ENCODE measurements around the gene TMEM42.
"Not testable (repeated sequence)": the region's sequence is repeated elsewhere in the genome, so short reads cannot be mapped to it uniquely, and the experiment has no call there.

The TMEM42 gene

GRCh38 chr3:44861412-44862225 lies at the start of gene TMEM42:
Gene TMEM42, plus strand, starts transcription at chr3:44861912. Its CDS starts 13 bp downstream, at chr3:44861925.
- no peaks in the 10 kb centered on the region for H3K27me3 Mint-ChIP-seq
- H3K4me1 Mint-ChIP-seq (ENCODE audit: low read depth): peaks cover 43% of the 10 kb centered on the region
- peak within 1 kb of the TSS; percentile 90 for H3K4me3 Mint-ChIP-seq
- peaks cover 3% of the 10 kb centered on the region for H3K36me3 Mint-ChIP-seq
- no peaks in the 10 kb centered on the region for H3K9me3 Mint-ChIP-seq (ENCODE audit: low read depth)
- peak within 1 kb of the TSS; percentile 91 for H3K27ac Mint-ChIP-seq

DNA sequence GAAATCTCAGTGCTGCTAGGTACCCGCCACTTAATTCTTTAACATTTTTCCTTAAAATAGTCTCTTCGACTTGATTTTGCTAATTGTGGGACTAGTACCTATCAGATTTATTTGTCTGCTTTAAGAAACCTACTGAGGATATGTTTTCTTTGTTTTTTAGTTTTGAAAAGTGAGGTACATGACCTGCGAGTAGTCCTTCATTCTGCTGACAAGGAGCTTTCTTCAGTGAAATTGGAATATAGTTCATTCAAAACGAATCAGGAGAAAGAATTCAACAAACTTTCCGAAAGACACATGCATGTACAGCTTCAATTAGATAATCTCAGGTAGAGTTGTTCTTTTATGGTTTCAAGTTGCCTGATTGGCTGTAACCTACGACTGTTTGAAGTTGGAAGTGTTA lies 47.0 kb upstream of the TMEM42 start:
- H3K4me1 Mint-ChIP-seq (ENCODE audit: low read depth): no peaks in the 10 kb centered on the region
- no peak overlapping the region for H3K4me3 Mint-ChIP-seq
- H3K27me3 Mint-ChIP-seq: no peaks in the 10 kb centered on the region
- peaks cover 4% of the 10 kb centered on the region for H3K9me3 Mint-ChIP-seq (ENCODE audit: low read depth)
- H3K36me3 Mint-ChIP-seq: peaks cover 8% of the 10 kb centered on the region
- H3K27ac Mint-ChIP-seq: no peak overlapping the region

- not testable (repeated sequence) for H3K36me3 Mint-ChIP-seq; H3K27ac Mint-ChIP-seq; H3K4me3 Mint-ChIP-seq; H3K4me1 Mint-ChIP-seq (ENCODE audit: low read depth); H3K9me3 Mint-ChIP-seq (ENCODE audit: low read depth); H3K27me3 Mint-ChIP-seq
Observed at GRCh38 chr3:44816334-44816733, 45.4 kb upstream of the TMEM42 start.

- not testable (repeated sequence) for H3K36me3 Mint-ChIP-seq; H3K27me3 Mint-ChIP-seq; H3K9me3 Mint-ChIP-seq (ENCODE audit: low read depth); H3K27ac Mint-ChIP-seq; H3K4me3 Mint-ChIP-seq; H3K4me1 Mint-ChIP-seq (ENCODE audit: low read depth)
Observed at GRCh38 chr3:44821206-44821605, 40.5 kb upstream of the TMEM42 start.

GRCh38 chr3:44825264-44825925 lies 36.3 kb upstream of the TMEM42 start:
- Mint-ChIP-seq H3K9me3 (ENCODE audit: low read depth) (no peaks in the 10 kb centered on the region), H3K4me3 (no peak overlapping the region), H3K27ac (no peak overlapping the region), H3K27me3 (no peaks in the 10 kb centered on the region), H3K36me3 (no peaks in the 10 kb centered on the region), H3K4me1 (ENCODE audit: low read depth) (no peaks in the 10 kb centered on the region)

DNA sequence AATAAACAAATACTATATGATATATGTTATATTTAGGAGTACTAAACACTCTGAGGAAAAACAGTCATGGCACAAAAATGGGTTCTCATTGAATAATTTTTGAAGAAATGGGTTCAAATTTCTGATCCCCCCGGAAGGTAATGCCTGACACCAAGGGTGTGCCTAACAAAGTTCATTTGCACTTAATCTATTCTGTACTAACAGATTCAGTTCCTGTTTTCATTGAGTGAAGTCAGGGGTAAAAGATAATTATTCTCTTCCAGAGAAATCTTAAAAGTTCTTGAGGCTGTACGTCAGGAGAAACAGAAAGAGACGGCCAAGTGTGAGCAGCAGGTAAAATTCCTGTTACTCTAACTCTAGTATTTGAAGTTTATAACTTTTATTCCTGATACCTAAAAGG lies 34.5 kb upstream of the TMEM42 start:
- no peaks in the 10 kb centered on the region for H3K27me3 Mint-ChIP-seq
- H3K27ac Mint-ChIP-seq: no peak overlapping the region
- no peaks in the 10 kb centered on the region for H3K36me3 Mint-ChIP-seq
- H3K9me3 Mint-ChIP-seq (ENCODE audit: low read depth): no peaks in the 10 kb centered on the region
- H3K4me1 Mint-ChIP-seq (ENCODE audit: low read depth): no peaks in the 10 kb centered on the region
- H3K4me3 Mint-ChIP-seq: no peak overlapping the region

DNA sequence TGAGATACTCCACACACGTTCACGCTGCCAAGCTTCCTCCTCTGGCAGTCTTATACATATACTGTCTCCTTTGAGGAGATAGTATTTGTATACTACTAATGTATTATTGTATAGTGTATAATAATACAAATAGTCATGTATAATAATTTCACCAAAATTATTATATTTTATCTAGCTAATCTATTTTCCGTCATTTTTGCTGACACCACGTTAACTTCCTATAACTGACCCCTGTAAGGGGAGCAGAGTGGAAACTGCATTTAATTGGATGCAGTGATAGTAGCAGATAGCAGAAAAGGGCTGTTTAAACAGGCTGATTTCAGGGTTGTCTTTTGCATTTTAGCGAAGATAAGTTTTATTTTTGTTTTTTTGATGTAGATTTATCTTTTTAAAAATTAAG lies 30.5 kb upstream of the TMEM42 start:
- Mint-ChIP-seq H3K27ac (no peak overlapping the region), H3K9me3 (ENCODE audit: low read depth) (no peaks in the 10 kb centered on the region), H3K4me3 (no peak overlapping the region), H3K27me3 (no peaks in the 10 kb centered on the region), H3K36me3 (peaks cover 4% of the 10 kb centered on the region), H3K4me1 (ENCODE audit: low read depth) (no peaks in the 10 kb centered on the region)

GRCh38 chr3:44832032-44832431 lies 29.7 kb upstream of the TMEM42 start:
- Mint-ChIP-seq H3K4me1 (ENCODE audit: low read depth) (no peaks in the 10 kb centered on the region), H3K36me3 (peaks cover 6% of the 10 kb centered on the region), H3K9me3 (ENCODE audit: low read depth) (peaks cover 6% of the 10 kb centered on the region), H3K4me3 (no peak overlapping the region), H3K27me3 (no peaks in the 10 kb centered on the region), H3K27ac (no peak overlapping the region)

DNA sequence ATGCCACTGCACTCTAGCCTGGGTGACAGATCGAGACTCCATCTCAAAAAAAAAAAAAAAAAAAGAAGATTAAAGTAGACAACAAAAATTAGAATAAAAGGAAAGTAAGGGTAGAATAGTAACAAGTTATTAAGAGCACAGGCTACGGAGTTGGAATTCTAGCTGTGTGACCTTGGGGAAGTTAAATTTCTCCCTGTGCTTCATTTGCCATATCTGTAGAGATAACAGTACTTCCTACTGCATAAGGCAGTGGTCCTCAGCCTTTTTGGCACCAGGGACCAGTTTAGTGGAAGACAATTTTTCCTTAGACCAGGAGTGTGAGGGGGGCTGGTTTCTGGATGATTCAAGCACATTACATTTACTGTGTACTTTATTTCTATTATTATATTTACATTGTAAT lies 28.7 kb upstream of the TMEM42 start:
- Mint-ChIP-seq H3K36me3 (peaks cover 6% of the 10 kb centered on the region), H3K9me3 (ENCODE audit: low read depth) (peaks cover 11% of the 10 kb centered on the region), H3K4me1 (ENCODE audit: low read depth) (no peaks in the 10 kb centered on the region), H3K4me3 (no peak overlapping the region), H3K27ac (no peak overlapping the region), H3K27me3 (no peaks in the 10 kb centered on the region)

- H3K4me3 Mint-ChIP-seq: no peak overlapping the region
- H3K4me1 Mint-ChIP-seq (ENCODE audit: low read depth): no peaks in the 10 kb centered on the region
- peaks cover 11% of the 10 kb centered on the region for H3K9me3 Mint-ChIP-seq (ENCODE audit: low read depth)
- no peaks in the 10 kb centered on the region for H3K27me3 Mint-ChIP-seq
- H3K27ac Mint-ChIP-seq: no peak overlapping the region
- peaks cover 6% of the 10 kb centered on the region for H3K36me3 Mint-ChIP-seq
Observed at GRCh38 chr3:44833394-44833793, 28.3 kb upstream of the TMEM42 start.

DNA sequence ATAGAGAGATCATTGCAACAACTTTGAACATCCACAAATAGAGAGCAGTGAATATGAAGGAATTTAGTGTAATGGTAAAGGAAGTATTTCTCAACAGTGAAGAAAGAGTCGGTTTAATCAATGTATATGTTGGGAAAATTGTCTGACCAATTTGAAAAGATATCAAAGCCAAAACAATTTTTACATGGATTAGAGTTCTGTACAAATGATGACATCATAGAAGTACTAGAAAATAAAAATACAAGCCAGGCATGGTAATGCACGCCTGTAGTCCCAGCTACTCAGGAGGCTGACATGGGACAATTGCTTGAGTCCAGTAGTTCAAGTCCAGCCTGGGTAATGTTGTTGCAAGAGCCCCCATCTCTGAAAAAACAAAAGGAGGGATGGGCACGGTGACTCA lies 26.0 kb upstream of the TMEM42 start:
- no peaks in the 10 kb centered on the region for H3K27me3 Mint-ChIP-seq
- H3K9me3 Mint-ChIP-seq (ENCODE audit: low read depth): peaks cover 11% of the 10 kb centered on the region
- H3K4me3 Mint-ChIP-seq: no peak overlapping the region
- no peaks in the 10 kb centered on the region for H3K4me1 Mint-ChIP-seq (ENCODE audit: low read depth)
- peaks cover 13% of the 10 kb centered on the region for H3K36me3 Mint-ChIP-seq
- H3K27ac Mint-ChIP-seq: no peak overlapping the region

GRCh38 chr3:44842376-44842775 lies 19.3 kb upstream of the TMEM42 start:
- Mint-ChIP-seq H3K4me3 (no peak overlapping the region), H3K4me1 (ENCODE audit: low read depth) (no peaks in the 10 kb centered on the region), H3K9me3 (ENCODE audit: low read depth) (peaks cover 1% of the 10 kb centered on the region), H3K36me3 (peaks cover 10% of the 10 kb centered on the region), H3K27me3 (no peaks in the 10 kb centered on the region), H3K27ac (no peak overlapping the region)

DNA sequence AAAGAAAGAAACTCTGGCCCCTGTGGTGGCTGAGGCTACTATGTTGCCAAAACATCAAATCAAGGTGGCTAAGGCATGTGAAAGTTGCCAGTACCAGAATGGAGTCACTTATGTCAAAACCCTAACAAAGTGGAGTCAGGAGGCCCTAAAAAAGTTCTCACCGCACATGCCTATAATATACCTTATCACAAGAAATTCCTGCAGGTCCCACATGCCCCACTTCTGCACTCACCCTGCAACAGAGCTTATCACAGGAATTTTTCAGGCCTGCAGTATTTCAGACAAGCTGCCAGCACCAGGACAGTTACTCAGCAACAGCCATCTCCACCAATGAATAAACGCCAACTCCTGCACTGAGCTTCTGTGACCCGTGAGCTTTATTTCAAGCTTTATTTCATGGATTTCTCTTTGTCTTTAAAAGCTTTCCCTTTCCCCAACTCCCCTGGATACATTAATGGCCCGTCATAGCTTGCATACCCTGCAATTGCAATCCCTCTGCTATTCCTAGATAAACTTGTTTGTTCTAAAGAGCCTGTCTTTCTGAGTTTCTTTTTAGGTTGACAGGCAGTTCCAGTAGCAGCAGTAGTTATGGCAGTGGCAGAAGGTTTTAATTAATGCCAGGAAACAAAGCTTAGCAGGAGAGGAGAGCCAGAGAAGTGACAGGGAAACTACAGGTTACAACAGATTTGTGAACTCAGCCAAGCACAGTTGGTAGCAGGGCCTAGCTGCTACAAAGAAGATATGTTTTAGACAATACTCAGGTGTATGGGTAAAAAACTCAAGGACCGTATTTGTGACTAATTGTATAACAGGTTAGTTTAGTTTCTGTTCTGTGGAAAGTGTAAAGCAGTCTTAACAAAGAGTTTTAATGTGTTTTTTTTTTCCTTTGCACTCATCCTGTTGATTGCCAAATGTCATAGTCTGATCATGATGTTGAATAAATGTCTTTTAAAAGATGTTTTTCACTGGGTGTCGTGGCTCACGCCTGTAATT lies 15.9 kb upstream of the TMEM42 start:
- H3K27me3 Mint-ChIP-seq: no peaks in the 10 kb centered on the region
- no peaks in the 10 kb centered on the region for H3K4me1 Mint-ChIP-seq (ENCODE audit: low read depth)
- H3K36me3 Mint-ChIP-seq: peaks cover 2% of the 10 kb centered on the region
- H3K4me3 Mint-ChIP-seq: no peak overlapping the region
- no peaks in the 10 kb centered on the region for H3K9me3 Mint-ChIP-seq (ENCODE audit: low read depth)
- H3K27ac Mint-ChIP-seq: no peak overlapping the region

- Mint-ChIP-seq H3K27me3 (no peaks in the 10 kb centered on the region), H3K4me1 (ENCODE audit: low read depth) (no peaks in the 10 kb centered on the region), H3K4me3 (no peak overlapping the region), H3K9me3 (ENCODE audit: low read depth) (no peaks in the 10 kb centered on the region), H3K27ac (no peak overlapping the region), H3K36me3 (peaks cover 1% of the 10 kb centered on the region)
Observed at GRCh38 chr3:44848634-44849033, 13.1 kb upstream of the TMEM42 start.

GRCh38 chr3:44856663-44857062 lies 5.0 kb upstream of the TMEM42 start:
- H3K4me3 Mint-ChIP-seq; H3K4me1 Mint-ChIP-seq (ENCODE audit: low read depth); H3K27ac Mint-ChIP-seq; H3K36me3 Mint-ChIP-seq; H3K27me3 Mint-ChIP-seq; H3K9me3 Mint-ChIP-seq (ENCODE audit: low read depth): not testable (repeated sequence)

Data from activated naive CD8-positive, alpha-beta T cell (primary cell).